IPS DF 19.7 (cell line): Measurements from ENCODE around the gene PIGR.

ENCODE experiments used
- DNase-seq: peaks from one replicate; pipeline ENCODE4 v3.0.0-alpha.2; 2013; ENCODE audit warnings: low read depth, low spot score

Gene PIGR

DNA sequence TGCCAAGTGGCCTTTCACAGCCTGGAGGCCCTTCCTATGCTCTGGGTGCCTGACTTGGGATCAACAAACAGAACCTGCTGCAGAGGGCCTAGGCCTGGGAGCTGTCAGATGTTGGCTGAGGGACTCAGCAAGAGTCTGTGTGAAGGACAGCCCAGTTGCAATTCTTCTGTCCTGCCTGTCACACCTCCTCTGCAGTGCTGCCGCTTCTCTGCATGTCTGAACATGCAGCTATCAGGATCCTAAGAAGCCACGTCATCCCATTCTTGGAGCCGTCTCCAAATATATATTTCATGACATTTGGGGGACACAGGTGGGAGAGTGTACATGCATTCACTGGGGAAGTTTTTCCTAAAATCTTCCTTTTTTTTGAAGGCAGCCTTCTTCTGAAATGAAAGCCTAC, 15.4 kb upstream of the PIGR start:
- DNase-seq = no peak

DNA sequence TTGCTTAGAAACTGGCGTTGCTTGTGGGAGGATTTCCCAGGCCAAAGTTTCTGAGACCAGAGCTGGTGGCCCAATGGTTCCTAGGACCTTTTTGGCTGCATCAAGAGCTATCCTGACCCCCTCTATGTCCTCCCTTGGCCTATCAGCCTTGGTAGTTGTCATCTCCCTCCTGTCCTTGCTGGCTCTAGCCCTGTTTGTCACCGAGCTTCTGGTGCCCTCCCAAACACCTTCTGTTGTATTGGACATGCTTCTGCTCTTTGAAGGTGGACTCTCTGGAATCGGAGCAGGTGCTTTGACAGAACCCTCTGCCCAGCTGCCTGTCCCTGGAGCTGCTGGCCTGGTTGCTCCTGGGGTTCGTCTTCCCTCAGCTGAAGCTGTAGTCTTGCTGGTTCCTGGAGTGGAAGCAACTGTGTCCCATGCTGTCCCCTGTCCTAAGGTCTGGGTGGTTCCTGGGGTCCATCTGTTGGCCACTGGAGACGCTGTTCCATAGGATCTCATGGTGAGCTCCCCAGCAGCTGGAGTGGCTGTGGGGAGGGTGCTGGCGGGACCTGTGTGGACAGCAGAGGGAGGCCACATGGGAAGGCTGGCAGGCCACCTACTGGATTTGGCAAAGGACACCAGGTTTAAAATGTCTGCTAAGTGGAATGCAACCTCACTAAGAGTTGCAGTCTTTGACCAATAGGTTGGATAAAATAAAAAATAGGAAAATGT, 14.6 kb upstream of the PIGR start:
- DNase-seq = no peak

DNA sequence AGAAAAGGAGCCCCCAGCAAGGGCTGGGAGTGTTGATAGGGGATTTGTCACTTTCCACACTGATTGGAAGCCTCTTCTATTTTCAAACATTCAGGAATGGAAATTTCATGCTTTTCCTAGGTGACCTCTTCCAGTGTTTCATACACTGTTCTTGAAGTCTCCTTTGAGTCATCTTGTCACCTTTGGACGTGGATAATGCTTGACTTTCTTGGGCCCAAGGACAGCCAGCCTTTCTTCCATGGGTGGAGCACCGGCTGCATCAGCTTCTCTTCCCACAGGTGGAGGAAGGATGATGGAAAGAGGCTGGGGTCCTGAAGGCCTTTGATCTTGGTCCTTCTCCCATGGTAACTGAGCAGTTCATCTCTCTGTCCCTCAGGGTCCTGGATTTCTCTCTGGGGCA, 11.9 kb upstream of the PIGR start:
- no peak for DNase-seq

DNA sequence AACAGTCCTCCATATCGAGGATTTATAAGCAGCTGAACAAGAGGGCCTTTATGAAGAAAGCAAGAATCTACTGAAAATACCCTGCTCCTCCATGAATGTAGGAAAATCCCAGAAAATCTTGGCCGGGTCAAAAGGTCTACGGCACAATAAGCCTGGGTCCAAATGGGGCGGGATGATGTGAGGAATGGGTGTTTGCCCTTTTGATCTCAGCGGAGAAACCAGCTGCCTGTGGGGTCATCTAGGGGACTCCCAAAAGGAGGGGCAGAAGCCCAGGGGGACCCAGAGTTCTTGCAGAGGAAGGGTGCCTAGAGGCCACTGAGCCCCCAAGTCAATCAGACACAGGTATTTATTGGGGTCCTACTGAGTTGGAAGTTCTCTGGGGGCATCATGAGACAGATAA, 11.4 kb upstream of the PIGR start:
- no peak for DNase-seq

DNA sequence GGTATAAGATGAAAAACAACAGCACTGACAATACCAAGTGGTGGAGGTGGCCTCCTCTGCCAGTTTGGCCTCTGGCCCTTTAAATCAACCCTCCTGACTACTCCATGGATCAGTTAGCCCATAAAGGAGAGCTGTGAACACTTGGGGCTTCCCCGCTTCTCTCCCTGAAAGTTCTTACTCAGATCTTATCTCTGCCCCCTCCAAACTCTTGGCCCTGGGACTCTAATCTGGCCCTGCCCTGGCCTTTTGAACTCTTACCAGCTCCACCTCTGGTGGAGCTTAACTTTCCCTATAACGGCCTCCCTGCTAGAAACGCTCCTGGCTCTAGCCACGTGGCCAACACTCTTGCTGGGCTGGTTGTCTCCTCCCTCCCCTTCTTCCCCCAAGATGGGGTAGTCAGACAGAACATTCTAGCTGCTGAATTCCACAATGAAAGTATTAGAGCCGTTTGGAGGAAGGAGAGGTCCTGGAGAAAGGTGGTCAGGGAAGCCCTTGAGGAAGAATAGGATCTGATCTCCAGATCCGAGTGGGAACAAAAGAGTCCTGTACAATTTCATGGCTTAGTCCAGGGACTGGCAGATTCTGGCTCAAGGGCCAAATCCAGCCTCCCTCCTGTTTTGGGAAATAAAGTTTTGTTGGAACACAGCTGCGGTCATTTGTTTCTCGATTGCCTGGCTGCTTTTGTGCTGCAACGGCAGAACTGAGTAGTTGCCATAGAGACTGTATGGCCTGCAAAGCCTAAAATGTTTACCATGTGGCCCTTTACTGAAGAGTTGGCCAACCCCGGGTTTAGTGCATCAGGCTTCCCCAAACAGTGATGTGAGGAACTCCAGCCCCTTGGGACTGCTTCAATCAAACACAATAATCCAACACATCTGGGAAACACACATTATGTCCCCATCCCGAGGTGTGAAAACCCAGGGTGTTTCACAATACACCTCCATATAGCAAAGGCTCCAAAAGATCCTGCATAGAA, 9.5 kb upstream of the PIGR start:
- no peak for DNase-seq

DNA sequence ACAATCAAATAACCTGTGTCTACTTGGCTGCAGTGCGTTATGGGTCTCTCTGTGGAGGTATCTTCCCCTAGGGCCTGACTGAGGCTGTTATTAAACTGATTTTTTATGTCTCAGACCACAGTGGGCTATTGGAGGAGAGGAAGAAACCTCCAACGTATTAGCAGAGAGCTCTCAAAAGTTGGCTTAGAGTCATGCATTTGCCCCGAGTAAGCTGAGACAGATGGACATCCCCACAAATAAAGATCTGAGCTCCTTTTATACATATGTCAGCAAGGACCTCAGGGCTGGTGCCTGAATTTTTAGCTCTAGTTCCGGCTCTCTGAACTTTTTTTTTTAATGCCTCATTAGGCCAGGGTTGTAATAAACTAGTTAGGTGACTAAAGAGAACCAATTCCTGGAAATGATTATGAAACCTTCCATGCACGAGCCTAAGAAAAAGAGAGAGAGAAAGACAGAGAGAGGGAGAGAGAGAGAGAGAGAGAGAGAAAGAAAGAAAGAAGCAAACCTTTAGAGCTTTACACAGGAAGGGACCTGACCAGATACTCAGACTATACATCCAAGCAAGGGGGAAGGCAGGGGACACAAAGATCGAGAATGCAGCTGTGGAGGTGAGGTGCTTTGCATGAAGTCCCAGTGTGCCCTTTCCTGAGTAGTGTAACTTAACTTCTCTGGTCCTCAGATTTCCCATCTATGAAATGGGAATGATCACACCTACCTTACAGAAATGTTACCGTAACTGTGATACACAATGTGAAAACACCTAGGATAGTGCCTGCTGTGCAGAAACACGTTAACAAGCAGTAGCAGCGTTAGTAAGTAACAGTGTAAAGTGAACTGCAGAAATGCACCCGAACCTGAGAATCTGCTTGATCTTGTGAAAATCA, 8.4 kb upstream of the PIGR start:
- DNase-seq = no peak

DNA sequence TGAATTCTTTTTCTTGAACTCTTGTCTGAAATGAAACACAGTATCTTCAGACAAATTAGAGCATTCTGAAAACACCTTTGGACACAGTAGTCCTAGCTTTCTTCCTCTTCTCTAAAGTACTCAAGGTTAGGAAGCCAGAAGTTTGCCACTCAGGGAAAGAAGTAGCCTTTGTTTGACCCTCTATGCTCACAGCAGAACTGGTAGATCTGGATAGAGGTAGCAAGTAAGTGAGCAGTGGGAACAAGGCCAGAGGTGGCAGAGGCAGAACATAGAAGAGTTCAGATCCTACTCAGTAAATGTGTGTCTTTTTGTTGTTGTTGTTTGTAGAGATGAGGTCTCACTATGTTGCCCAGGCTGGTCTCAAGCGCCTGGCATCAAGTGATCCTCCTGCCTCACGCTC, 7.4 kb upstream of the PIGR start:
- DNase-seq = no peak

DNA sequence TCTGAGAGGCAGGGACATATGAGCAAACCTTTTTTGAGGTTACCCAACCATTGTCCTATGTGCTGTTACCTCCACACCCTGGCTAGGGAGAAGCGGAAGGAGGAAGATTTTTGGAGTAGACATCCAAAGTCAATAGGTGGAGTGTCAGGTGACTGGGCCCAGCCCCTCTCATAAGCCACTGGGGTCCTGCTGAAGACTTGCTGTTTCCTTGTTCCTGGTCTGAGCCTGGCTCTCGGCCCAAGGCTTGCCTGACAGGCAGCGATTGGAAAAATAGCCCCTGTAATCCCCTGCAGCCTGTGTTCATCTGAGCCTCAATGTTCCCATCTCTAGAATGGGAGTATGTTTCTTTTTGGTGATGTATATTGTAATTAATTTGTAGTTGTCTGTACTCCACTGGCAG, 6.9 kb upstream of the PIGR start:
- DNase-seq = no peak

DNA sequence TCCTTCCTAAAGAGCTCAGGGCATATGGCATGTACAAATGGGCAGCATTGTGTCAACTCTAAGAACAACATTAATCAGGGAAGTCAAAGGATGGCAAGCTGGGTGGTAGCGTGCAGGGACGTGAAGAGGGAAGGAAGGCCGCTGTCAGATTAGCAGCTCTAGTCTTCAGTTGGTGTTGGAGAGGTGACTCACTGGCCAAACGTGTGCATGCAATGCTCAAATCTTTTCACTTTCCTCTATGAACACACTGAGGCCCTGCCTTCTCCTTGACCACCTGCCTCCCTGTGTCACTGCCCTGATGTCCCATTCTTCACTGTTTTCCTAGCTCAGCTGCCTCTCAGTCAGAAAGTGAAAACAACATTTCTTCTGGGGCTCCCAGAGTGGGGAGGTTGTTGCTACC, 5.9 kb upstream of the PIGR start:
- DNase-seq = no peak

DNA sequence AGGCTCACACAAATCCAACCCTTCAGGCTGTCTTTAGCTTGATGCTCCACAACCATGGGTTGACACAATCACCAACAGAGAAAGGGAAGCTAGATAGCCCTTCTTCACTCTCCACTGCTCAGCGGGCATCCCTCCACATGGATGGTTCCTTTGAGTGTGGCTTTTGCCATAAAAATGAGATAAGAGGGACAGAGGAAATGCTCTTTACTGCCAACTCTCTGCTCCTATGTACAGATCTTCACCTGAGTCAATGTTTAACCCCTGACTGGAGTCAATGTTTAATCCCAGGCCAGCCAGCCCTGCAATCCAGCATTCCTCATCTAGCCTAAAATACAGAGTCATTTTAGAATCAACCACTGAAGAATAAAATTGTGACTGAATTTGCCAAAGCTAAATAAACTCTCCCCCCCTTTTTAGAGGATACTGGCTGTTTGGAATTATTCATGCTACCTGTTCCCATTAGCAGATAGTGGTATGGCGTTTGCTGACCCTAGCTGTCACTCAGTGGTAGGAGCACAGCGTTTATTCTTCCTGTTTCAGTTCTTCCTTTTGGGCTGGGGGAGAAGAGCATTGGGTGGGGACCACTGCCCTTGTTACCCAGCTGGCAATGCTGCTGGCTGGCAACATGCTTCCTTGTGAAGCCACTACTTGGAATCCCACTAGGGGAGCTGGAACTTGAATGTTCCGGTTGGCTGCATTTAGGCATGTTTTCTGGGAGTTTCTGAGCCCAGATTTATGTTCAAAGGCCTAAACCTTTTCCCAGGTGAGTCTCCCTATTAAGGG, 5.2 kb upstream of the PIGR start:
- no peak for DNase-seq

DNA sequence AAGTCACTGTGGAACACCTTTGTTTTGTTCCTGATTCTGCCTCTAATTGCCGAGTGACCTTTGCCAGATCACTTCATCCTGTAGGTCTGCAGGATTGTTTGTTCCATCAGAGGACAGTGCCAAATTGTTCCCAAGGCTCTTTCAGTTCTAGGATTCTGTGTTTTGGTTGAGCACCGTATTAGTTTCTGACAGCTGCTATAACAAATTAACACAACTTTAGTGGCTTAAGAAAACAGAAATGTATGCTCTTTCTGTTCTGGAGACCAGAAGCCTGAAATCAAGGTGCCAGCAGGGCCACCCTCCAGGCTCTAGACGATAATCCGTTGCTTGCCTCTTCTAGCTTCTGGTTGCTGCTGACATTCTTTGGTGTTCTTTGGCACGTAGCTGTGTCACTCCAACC, 3.4 kb upstream of the PIGR start:
- no peak for DNase-seq

DNA sequence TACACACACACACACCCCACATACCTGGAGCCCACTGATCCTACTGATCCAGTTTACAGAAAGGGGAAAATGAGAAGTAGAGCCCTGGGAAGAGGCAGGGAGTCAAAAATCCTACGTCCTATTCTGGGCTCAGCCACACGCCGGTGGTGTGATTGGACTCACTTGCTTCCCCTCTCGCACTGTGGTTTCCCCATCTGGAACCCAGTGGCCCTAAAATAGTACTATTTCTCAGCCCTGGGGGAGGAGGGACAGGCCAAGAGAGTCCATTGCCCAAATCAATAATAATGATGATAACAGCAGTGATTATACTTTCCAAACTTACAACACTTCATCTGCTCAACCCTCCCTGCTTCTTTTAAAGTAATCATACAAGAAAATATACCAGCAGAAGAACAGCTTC, 2.9 kb upstream of the PIGR start:
- DNase-seq = no peak

DNA sequence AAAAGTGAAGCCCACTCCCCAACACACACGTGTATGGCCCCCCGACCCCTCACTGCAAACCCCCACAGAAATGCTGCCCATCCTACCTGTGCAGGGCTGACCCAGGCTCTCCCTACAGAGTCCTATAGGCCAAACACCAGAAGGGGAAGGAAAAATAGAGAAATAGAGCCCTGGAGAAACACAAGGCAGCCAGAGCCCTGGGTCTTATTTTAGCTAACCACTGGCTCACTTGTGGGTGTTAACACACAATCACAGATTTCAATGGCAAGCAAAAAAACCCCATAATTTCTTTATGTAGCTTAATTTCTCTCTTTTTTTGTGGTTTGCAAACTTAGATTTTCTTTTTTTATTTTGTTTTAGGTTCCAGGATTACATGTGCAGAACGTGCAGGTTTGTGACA, 989 bp upstream of the PIGR start:
- no peak for DNase-seq

DNA sequence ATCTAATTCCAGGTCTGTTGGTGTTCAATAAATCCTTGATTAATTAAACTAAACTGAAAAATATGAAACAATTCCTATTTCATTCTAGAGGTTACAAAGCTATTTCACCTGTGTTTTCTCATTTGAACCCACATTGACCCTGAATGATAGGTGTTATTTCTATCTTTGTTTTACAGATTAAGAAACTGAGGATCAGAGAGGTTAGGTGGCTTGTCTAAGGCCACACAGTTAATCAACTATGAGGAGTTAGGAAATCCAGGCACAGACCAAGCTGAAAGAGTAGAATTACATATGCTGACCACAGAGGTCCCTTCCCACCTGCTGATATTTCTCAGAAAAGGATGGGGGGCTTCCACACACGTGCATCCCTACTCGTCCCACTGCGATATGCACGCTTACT, 487 bp downstream of the PIGR start:
- no peak for DNase-seq

DNA sequence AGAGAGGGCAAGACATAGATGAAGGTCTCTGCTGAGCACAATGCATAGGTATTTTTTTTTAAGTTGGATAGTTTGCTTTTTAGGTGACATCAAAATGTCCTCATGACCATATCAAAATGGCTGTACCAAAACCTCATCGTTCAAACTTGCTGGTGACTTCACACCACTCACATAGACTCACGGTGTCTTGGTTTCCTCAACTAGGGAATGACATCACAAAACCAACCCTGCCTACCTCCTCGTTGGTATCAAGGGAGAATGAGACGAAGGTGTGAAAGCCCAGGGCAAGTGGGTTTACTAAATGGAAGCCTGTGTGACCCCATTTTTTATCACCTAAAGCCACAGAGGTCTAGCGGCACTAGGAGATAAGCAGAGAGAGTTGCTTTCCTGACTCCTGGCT, 1.6 kb downstream of the PIGR start:
- DNase-seq = no peak

DNA sequence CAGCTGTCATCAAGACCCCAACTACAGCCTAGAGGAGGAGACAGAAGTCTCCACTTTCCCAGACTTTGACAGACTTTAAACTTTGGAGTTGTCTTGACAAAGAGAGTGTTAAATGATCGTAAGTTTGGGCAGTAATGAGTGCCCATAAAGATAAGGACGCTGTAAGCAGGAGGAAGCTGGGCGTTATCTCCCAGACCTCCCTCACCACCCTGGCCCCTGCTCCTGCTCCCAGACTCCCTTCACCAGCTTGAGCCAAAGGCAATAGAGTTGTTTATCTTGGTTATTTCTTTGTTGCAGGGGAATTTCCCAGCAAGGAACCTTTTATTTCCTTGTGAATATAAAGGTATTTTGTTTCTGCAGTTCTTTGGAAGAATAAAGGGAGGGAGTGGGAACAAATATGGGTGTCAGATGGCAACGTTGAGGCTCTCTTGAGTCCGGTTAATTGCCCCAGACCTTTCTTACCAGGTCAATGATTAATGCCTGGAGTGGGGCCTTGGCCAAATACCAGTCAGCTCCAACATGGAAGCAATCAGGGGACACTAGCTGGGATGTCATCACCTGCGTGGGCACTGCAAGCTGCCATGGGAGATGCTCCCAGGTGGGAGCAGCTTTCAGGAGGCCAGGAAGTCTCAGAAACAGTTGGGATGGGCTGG, 4.4 kb downstream of the PIGR start:
- no peak for DNase-seq

DNA sequence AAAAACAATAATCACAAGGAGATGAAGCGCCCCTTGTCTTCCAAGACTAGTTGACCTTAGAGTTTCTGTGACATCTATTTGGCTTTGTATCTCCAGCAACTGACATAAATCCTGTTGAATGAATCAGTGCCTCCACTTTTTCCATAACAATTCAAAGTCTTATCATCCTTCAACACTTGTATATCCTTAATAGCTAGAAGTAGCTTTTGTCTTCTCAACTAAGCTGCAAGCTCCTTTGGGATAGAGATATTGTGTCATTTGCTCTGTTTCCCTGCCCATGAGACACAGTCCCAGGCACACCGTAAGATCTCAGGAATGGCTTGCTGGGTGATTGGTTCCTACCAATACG, 5.7 kb downstream of the PIGR start:
- no peak for DNase-seq

DNA sequence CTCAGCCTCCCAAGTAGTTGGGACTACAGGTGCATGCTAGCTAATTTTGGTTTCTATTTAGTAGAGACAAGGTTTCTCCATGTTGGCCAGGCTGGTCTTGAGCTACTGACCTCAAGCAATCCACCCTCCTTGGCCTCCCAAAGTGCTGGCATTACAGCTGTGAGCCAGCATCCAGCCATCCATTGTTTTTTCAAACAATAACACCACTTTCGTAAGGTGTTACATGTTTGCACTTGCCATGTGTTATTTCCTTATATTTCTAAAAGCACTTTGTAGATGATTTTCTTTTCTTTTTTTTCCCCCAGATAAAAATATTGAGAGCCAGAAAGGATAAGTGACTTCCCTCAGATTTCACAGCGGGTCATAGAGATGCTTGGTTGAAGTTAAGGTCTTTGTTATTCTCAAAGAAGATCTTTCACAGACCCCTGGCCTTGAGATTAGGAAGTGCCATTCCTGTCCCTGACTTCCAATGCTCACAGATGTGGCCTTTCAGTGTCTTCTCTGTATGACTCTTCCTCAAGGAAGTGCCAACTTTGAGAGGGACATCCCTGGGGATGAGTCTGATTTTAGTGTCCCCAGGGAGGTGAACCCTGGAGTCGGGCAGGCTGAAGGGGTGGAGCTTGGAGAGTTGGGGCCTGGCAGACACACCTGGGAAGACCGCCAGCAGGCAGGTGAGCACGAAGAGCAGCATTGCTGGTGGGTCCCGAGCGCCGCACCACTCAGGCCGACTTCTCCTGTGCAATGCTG, 6.3 kb downstream of the PIGR start:
- DNase-seq = no peak

DNA sequence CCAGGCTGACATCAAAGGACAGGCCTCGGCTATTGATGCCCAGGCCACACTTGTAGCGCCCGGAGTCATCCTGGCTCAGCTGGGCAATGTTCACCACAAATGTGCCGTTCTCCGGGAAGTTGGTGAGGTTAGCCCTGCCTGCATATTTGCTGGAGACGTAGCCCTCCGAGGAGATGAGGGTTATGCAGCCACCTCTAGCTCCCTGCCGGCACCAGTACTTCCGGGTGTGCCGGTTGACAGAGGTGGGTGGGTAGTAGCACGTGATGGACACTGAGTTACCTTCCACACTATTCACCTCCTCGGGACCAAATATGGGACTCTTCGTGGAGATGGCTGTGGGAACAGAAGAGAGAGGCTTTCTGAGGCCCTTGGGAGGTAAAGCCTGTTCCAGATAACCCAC, 7.1 kb downstream of the PIGR start:
- no peak for DNase-seq

DNA sequence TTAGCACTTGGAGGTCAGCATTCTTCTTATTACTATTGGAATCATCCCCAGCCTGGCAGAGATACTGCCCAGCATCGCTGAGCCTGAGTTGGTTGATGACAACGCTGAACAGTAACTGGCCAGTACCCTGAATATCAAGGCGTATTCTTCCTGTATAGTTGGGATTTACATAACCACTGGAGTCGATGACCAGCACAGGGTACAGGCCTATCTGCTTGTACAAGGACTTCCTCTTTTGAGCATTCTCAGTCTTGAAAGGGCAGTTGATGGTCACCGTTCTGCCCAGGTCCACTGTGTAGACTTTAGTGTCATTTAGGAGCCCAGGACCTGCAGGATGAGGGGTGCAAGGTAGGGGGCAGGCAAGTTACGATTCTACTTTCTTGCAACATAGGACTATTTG, 8.8 kb downstream of the PIGR start:
- DNase-seq = no peak
